Hepatocyte (in vitro differentiated cells): ENCODE measurements around the gene LBX2.

ENCODE experiments used
- EZH2 ChIP-seq: fragments of 200-600 bp; sonication (generic); IDR thresholded peaks from 2 replicates; pipeline ENCODE4 v1.6.1; 2016; ENCODE audit warnings: antibody characterized with exemption, mild to moderate bottlenecking, borderline replicate concordance
- EZH2phosphoT487 ChIP-seq: fragments of 200-600 bp; sonication (generic); IDR thresholded peaks from one replicate; pipeline ENCODE4 v1.6.1; 2018; ENCODE audit warnings: antibody characterized with exemption, mild to moderate bottlenecking, low read depth, moderate library complexity; ENCODE audit not compliant: unreplicated experiment, severe bottlenecking
- TF ChIP-seq, protein P1 (sequence below): fragments of 200-600 bp; sonication (generic); IDR thresholded peaks from 2 replicates; pipeline ENCODE4 v1.5.1; 2016; ENCODE audit warnings: antibody characterized with exemption, mild to moderate bottlenecking; ENCODE audit not compliant: poor library complexity

DNA sequence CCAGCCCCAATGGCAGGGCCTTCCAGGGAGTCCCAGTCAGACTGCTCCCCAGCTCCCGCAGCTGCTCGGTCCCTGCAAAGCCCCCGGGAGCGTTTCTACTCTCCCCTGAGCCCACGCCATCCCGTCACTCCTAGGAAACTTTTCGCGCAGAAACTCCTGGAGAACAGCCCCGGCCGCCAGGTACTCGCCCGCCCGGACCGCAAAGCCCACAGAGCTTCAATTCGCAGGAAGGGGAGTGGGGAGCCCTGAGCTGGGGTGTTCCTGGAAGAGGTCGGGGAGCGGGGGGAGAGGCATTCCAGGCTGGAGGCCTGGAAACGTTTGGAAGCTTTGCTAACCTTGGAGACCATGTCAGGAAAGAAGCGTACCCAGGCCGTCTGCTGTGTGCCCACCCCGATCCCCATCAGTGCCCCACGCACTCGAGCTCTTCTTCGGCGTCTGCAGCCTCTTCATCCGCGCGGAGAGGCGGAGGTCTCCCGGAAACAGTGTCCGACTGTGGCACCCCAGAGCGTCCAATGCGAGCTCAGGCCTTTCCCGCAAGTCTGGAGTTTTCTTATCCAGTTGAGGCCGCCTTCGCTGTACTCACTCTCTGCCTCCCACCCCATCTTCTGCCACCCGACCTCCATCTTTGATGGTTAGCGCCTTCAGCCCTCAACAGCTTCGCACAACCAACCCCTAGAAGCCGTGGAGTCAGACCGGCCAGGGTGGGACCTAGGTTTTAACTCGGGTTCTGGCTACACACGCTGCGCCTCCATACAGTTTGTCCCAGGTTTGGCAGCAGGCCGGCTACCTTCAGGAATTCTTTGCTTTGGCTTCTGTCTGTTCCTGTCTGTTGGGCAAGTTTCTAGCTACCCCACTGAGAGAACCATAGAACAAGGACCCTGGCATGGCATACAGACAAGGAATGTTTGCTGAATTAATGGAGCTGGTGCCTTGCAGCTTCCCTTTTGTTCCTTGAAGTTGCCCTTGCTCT, 4.4 kb upstream of the LBX2 start:
- TF ChIP-seq, protein P1, sequence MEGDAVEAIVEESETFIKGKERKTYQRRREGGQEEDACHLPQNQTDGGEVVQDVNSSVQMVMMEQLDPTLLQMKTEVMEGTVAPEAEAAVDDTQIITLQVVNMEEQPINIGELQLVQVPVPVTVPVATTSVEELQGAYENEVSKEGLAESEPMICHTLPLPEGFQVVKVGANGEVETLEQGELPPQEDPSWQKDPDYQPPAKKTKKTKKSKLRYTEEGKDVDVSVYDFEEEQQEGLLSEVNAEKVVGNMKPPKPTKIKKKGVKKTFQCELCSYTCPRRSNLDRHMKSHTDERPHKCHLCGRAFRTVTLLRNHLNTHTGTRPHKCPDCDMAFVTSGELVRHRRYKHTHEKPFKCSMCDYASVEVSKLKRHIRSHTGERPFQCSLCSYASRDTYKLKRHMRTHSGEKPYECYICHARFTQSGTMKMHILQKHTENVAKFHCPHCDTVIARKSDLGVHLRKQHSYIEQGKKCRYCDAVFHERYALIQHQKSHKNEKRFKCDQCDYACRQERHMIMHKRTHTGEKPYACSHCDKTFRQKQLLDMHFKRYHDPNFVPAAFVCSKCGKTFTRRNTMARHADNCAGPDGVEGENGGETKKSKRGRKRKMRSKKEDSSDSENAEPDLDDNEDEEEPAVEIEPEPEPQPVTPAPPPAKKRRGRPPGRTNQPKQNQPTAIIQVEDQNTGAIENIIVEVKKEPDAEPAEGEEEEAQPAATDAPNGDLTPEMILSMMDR, result no peak
- TF ChIP-seq EZH2phosphoT487 (no peak), EZH2 (no peak)
